Lung (tissue), 12 donors: ENCODE data around the gene TMEM132A. TPM values are rescaled to one million over a fixed set of nuclear protein-coding genes. Genes with fewer than 3 reads are reported as not detected.
A peak's percentile ranks its signal among the peaks of the same experiment; 100 is the strongest.

Experiments used
- ATAC-seq: fragments of 200-7000 bp; cut with Tn5 transposase; one replicate; pipeline ENCODE4 v1.9.1; 2020; ENCODE audit warnings: moderate number of reproducible peaks; ENCODE audit not compliant: insufficient read depth, low FRiP score
- DNase-seq, 3 donors: peaks; one replicate each; pipeline ENCODE4 v3.0.0-alpha.2; 2013 to 2017
- H3K27ac ChIP-seq, 2 donors: one replicate each; pipeline ENCODE4 v1.5.1; 2013; ENCODE audit warnings: mild to moderate bottlenecking in 2 of 2, moderate library complexity in 2 of 2, control low read depth in 1 of 2, inconsistent platforms in 1 of 2, low read depth in 1 of 2, low read length in 1 of 2
- H3K27me3 ChIP-seq, 3 donors: one replicate each; pipeline ENCODE4 v1.5.1; 2013; ENCODE audit warnings: low read length in 2 of 3; ENCODE audit not compliant: control insufficient read depth in 3 of 3, insufficient read depth in 3 of 3
- H3K36me3 ChIP-seq, 4 donors: one replicate each; pipeline ENCODE4 v1.5.1; 2013; ENCODE audit warnings: low read length in 4 of 4, mild to moderate bottlenecking in 1 of 4, moderate library complexity in 1 of 4; ENCODE audit not compliant: control insufficient read depth in 4 of 4, insufficient read depth in 4 of 4
- H3K4me1 ChIP-seq, 5 donors: one replicate each; pipeline ENCODE4 v1.5.1; 2013; ENCODE audit warnings: low read length in 5 of 5, mild to moderate bottlenecking in 2 of 5, moderate library complexity in 1 of 5; ENCODE audit not compliant: control insufficient read depth in 5 of 5, insufficient read depth in 5 of 5
- H3K4me3 ChIP-seq: one replicate; pipeline ENCODE4 v1.5.1; 2013; ENCODE audit warnings: mild to moderate bottlenecking, control low read depth, moderate library complexity
- H3K9ac ChIP-seq, 2 donors: one replicate each; pipeline ENCODE4 v1.5.1; 2013; ENCODE audit warnings: low read length in 2 of 2, control low read depth in 1 of 2; ENCODE audit not compliant: insufficient read depth in 1 of 2
- H3K9me3 ChIP-seq, 4 donors: one replicate each; pipeline ENCODE4 v1.5.1; 2013; ENCODE audit warnings: low read length in 3 of 4, mild to moderate bottlenecking in 1 of 4, moderate library complexity in 1 of 4; ENCODE audit not compliant: control insufficient read depth in 4 of 4, insufficient read depth in 3 of 4
- CTCF ChIP-seq: IDR thresholded peaks from 2 replicates; pipeline ENCODE4 v1.5.1; 2012; ENCODE audit warnings: mild to moderate bottlenecking; ENCODE audit errors: control extremely low read depth, extremely low read depth
- WGBS, 2 donors: extraction: QIAGEN DNeasy Blood & Tissue Kit; methylation state at CpG; one replicate each; pipeline ENCODE4 v1.1.7; 2013; 5-methylcytosine and 5-hydroxymethylcytosine counted together
- polyA plus RNA-seq, 2 donors: library from polyadenylated mRNA; stranded (reverse); fragments of 200-250 nt; gene quantifications; one replicate each; pipeline ENCODE4 v1.2.1, GENCODE V29; 2013
- total RNA-seq, 2 donors: library from RNA; depleted of rRNA in 1 of 2; stranded (reverse); fragments of >200 nt in 1 of 2; gene quantifications; one replicate each; pipeline ENCODE4 v1.2.1, GENCODE V29; 2014 to 2021
- donor health status: control.
- donor health status: control.
- donor health status: Bipolar disorder and iron deficiency.
- donor health status: healthy.
- donor health status: DM: yes; HTN: yes; CAD: no.

The TMEM132A gene
- total and polyA plus RNA-seq, 4 donors = 6.7 to 20.5 (median 17.5) TPM

- DNase-seq = peak; percentile 21 to 61 (median 59)
- no peak for TF ChIP-seq CTCF
These were observed 26.8 kb downstream of the TMEM132A start for GRCh38 chr11:60950933-60951605.

DNA sequence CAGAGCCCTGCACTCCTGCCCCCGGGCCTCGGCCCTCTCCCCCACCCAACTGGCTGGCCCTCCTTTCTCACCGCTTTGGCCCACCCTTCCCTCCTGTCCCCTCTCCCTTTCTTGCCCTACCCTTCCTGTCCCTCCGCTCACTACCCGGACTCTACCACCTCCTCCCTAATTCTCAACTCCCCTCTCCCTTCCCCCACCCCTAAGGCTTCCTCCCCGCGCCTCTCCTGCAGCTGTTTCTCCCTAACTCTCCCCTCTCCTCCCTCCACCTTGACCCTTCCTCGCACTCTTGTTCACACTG is 27.3 kb downstream of the TMEM132A start:
- Histone ChIP-seq H3K4me3 (peak overlapping the region; percentile 31), H3K27ac (peak overlapping the region; percentile 24 to 96), H3K9ac (peak overlapping the region in 1 of 2 donors; percentile 54), H3K27me3 (peaks cover 0 to 4% (median 0%) of the 10 kb centered on the region in 3 donors), H3K9me3 (no peaks in the 10 kb centered on the region), H3K36me3 (peaks cover 0 to 2% (median 0%) of the 10 kb centered on the region in 4 donors), H3K4me1 (peaks cover 0 to 18% (median 4%) of the 10 kb centered on the region in 5 donors)
- DNase-seq = peak in 2 of 3 donors; percentile 49 to 56
- no peak for ATAC-seq
- TF ChIP-seq CTCF = no peak
- WGBS, 2 donors = 0 to 10% methylated on average over 5 to 8 of the region's 8 CpGs

More at GRCh38 chr11:60950933-60951605, 26.8 kb downstream of the TMEM132A start:
- Histone ChIP-seq H3K9ac (no peak overlapping the region), H3K4me1 (peaks cover 0 to 18% (median 4%) of the 10 kb centered on the region in 5 donors), H3K27me3 (peaks cover 0 to 4% (median 0%) of the 10 kb centered on the region in 3 donors), H3K27ac (peak overlapping the region; percentile 24 to 96), H3K9me3 (no peaks in the 10 kb centered on the region), H3K4me3 (peak overlapping the region; percentile 31), H3K36me3 (peaks cover 0 to 7% (median 0%) of the 10 kb centered on the region in 4 donors)
- ATAC-seq = no peak
- 9 to 11% methylated on average over 74 to 86 of the region's 86 CpGs for WGBS, 2 donors

DNA sequence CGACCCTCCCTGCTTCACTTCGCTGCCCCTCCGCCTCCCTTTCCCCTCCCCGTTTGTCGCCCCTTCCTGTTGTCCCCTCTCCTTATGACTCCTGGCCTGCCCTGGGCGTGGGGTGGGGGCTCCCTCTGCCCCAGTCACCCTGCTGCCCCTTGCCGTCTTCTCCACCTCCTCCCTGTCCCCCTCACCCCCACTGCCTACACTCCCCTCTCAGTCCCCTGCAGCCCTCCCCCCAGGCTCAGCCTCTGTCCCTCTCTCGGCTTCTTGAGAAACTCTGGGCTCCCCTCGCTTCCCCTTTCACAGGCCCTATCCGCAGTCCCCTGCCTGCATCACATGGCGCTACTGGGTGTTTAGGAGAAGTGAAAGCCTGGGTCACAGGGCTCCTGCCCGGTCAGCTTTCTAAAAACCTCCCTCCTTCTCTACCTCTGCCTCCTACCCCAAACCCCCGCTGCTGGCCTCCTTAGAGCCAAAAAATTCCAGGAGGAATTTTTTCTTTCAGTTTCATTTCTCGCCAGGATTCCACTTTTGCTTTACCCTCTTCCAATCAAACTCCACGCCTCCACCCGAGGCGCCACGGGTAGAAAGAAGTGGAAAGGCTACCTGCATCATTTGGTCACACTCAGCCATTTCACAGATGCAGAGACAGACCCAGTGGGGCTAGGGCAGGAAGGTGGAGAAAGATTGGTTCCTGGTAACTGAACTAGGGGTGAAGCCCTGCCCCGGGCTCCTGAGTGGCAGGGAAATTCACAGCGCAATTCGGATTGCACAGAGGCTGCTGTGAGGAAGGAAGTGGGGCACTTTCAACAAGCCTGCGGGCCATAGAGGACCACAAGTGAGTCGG is 27.9 kb downstream of the TMEM132A start, which contains the start of gene SLC15A3:
Gene SLC15A3 (minus strand): TSS at position 273 of the 838 bp plus-strand sequence. CDS start 625 bp downstream, outside the sequence.
- Histone ChIP-seq H3K9ac (peak within 1 kb of the TSS in 1 of 2 donors; percentile 54), H3K27me3 (peaks cover 0 to 4% (median 0%) of the 10 kb centered on the region in 3 donors), H3K36me3 (no peaks in the 10 kb centered on the region), H3K27ac (peak within 1 kb of the TSS; percentile 24 to 96), H3K9me3 (no peaks in the 10 kb centered on the region), H3K4me1 (peaks cover 0 to 18% (median 4%) of the 10 kb centered on the region in 5 donors), H3K4me3 (peak within 1 kb of the TSS; percentile 31)
- TF ChIP-seq CTCF = no peak
- peak; percentile 61 to 84 (median 80) for DNase-seq
- peak; percentile 73 for ATAC-seq
- 3 to 6% methylated on average over 23 of the region's 23 CpGs for WGBS, 2 donors
